IMR-90 (cell line): Measurements from ENCODE around the gene QRFP. TPM values are rescaled to one million over a fixed set of nuclear protein-coding genes. Genes with fewer than 3 reads are reported as not detected.

ENCODE experiments used
- ATAC-seq: fragments of 200-7000 bp; cut with Tn5 transposase; 2 replicates; pipeline ENCODE4 v1.9.1; 2020; ENCODE audit warnings: low read depth, mild to moderate bottlenecking, moderate library complexity
- BruUV-seq: library from RNA; stranded (reverse); fragments of 400-500 nt; replicated peaks from 2 replicates; lab custom pipeline; 2021; lab: Mats Ljungman, UMichigan
- CTCF ChIA-PET: fragments of 300-600 bp; formaldehyde crosslinking; extraction: SDS; loops from one replicate; lab custom pipeline; 2021; ENCODE audit warnings: antibody characterized with exemption; lab: Yijun Ruan, JAX
- POLR2A ChIA-PET: fragments of 300-600 bp; sonication (Branson Sonifier 250); formaldehyde crosslinking; loops from one replicate; lab custom pipeline; 2022; ENCODE audit warnings: antibody characterized with exemption; ENCODE audit not compliant: unreplicated experiment; lab: Charles Lee
- DNase-seq: peaks from one replicate; pipeline ENCODE4 v3.0.0; 2013
- H2AFZ ChIP-seq: replicated peaks from 2 replicates; pipeline ENCODE3; 2013; ENCODE audit warnings: low read length, mild to moderate bottlenecking; ENCODE audit not compliant: poor library complexity
- H2AK5ac ChIP-seq: 2 replicates; pipeline ENCODE4 v1.6.1; 2013; ENCODE audit warnings: low read depth, low read length, inconsistent platforms
- H2AK9ac ChIP-seq: replicated peaks from 2 replicates; pipeline ENCODE3; 2013; ENCODE audit warnings: mild to moderate bottlenecking, low read depth, low read length, moderate library complexity; ENCODE audit not compliant: poor library complexity
- H2BK120ac ChIP-seq: 2 replicates; pipeline ENCODE4 v1.6.1; 2013; ENCODE audit warnings: low read depth, low read length, inconsistent platforms
- H2BK15ac ChIP-seq: 3 replicates; pipeline ENCODE4 v1.6.1; 2013; ENCODE audit warnings: low read depth, low read length, inconsistent platforms
- H2BK20ac ChIP-seq: 2 replicates; pipeline ENCODE4 v1.6.1; 2013; ENCODE audit warnings: low read depth, mild to moderate bottlenecking, inconsistent platforms, low read length, moderate library complexity
- H2BK5ac ChIP-seq: 2 replicates; pipeline ENCODE4 v1.6.1; 2013; ENCODE audit warnings: mild to moderate bottlenecking, low read depth, low read length, inconsistent platforms; ENCODE audit not compliant: poor library complexity, severe bottlenecking
- H3K14ac ChIP-seq: replicated peaks from 2 replicates; pipeline ENCODE4 v1.6.1; 2013; ENCODE audit warnings: low read depth, low read length, inconsistent platforms
- H3K18ac ChIP-seq: 2 replicates; pipeline ENCODE4 v1.6.1; 2013; ENCODE audit warnings: low read depth, low read length, control low read depth
- H3K23ac ChIP-seq: 2 replicates; pipeline ENCODE4 v1.6.1; 2013; ENCODE audit warnings: low read depth, low read length, inconsistent platforms
- H3K27ac ChIP-seq: 2 replicates; pipeline ENCODE4 v1.5.1; 2013; ENCODE audit warnings: mild to moderate bottlenecking, control low read depth, low read length; ENCODE audit not compliant: insufficient read depth
- H3K27me3 ChIP-seq: 2 replicates; pipeline ENCODE4 v1.6.1; 2013; ENCODE audit warnings: low read length; ENCODE audit not compliant: control insufficient read depth, insufficient read depth
- H3K36me3 ChIP-seq: 2 replicates; pipeline ENCODE4 v1.6.1; 2013; ENCODE audit warnings: low read length, mixed read lengths; ENCODE audit not compliant: control insufficient read depth, insufficient read depth
- H3K4ac ChIP-seq: 2 replicates; pipeline ENCODE4 v1.6.1; 2013; ENCODE audit warnings: low read depth, low read length, inconsistent platforms
- H3K4me1 ChIP-seq: 2 replicates; pipeline ENCODE4 v1.6.1; 2013; ENCODE audit warnings: low read length, mixed read lengths; ENCODE audit not compliant: control insufficient read depth, insufficient read depth
- H3K4me2 ChIP-seq: 2 replicates; pipeline ENCODE4 v1.6.1; 2013; ENCODE audit warnings: low read depth, mild to moderate bottlenecking, control low read depth, low read length, moderate library complexity
- H3K4me3 ChIP-seq: 2 replicates; pipeline ENCODE4 v1.5.1; 2013; ENCODE audit warnings: low read depth, mild to moderate bottlenecking, control low read depth, low read length, moderate library complexity; ENCODE audit not compliant: insufficient read depth
- H3K56ac ChIP-seq: 2 replicates; pipeline ENCODE4 v1.6.1; 2013; ENCODE audit warnings: low read length, inconsistent platforms; ENCODE audit not compliant: insufficient read depth; ENCODE audit errors: extremely low read depth
- H3K79me1 ChIP-seq, 2 experiments: 2 replicates each; pipeline ENCODE4 v1.6.1; 2013; ENCODE audit warnings: low read length in 2 of 2, inconsistent platforms in 1 of 2, low read depth in 1 of 2
- H3K9ac ChIP-seq: 2 replicates; pipeline ENCODE4 v1.6.1; 2013; ENCODE audit warnings: low read depth, low read length, control low read depth
- H3K9me1 ChIP-seq: 2 replicates; pipeline ENCODE4 v1.6.1; 2013; ENCODE audit warnings: low read length, inconsistent platforms; ENCODE audit not compliant: insufficient read depth
- H3K9me3 ChIP-seq: 2 replicates; pipeline ENCODE4 v1.6.1; 2013; ENCODE audit warnings: low read length; ENCODE audit not compliant: control insufficient read depth, insufficient read depth
- H4K20me1 ChIP-seq: 2 replicates; pipeline ENCODE4 v1.6.1; 2013; ENCODE audit warnings: low read length, inconsistent platforms; ENCODE audit not compliant: insufficient read depth
- H4K5ac ChIP-seq: 2 replicates; pipeline ENCODE4 v1.6.1; 2013; ENCODE audit warnings: mild to moderate bottlenecking, low read depth, low read length, control low read depth
- H4K8ac ChIP-seq, 2 experiments: 2 replicates each; pipeline ENCODE4 v1.6.1; 2013; ENCODE audit warnings: low read depth in 2 of 2, low read length in 2 of 2, control low read depth in 1 of 2, inconsistent platforms in 1 of 2
- H4K91ac ChIP-seq: 2 replicates; pipeline ENCODE4 v1.6.1; 2013; ENCODE audit warnings: low read depth, low read length, inconsistent platforms; ENCODE audit not compliant: insufficient read depth
- BHLHE40 ChIP-seq: fragments of 150-350 bp; IDR thresholded peaks from 2 replicates; pipeline ENCODE4 v1.6.1; 2016; ENCODE audit warnings: mild to moderate bottlenecking, low read depth, low read length
- CEBPB ChIP-seq: IDR thresholded peaks from 2 replicates; pipeline ENCODE4 v1.6.1; 2012; ENCODE audit warnings: low read depth, low read length, improper control_type of control experiment
- CHD1 ChIP-seq: IDR thresholded peaks from 2 replicates; pipeline ENCODE4 v1.6.1; 2012; ENCODE audit warnings: low read depth, low read length, improper control_type of control experiment
- ELK1 ChIP-seq: fragments of 150-350 bp; IDR thresholded peaks from 2 replicates; pipeline ENCODE4 v1.6.1; 2016; ENCODE audit warnings: low read depth, mild to moderate bottlenecking, low read length, moderate library complexity, borderline replicate concordance
- MAFK ChIP-seq: IDR thresholded peaks from 2 replicates; pipeline ENCODE4 v1.6.1; 2012; ENCODE audit warnings: low read depth, low read length, improper control_type of control experiment
- MAZ ChIP-seq: IDR thresholded peaks from 2 replicates; pipeline ENCODE4 v1.6.1; 2012; ENCODE audit warnings: low read depth, mild to moderate bottlenecking, low read length, improper control_type of control experiment, moderate library complexity, borderline replicate concordance
- MXI1 ChIP-seq: IDR thresholded peaks from 2 replicates; pipeline ENCODE4 v1.6.1; 2012; ENCODE audit warnings: low read depth, mild to moderate bottlenecking, low read length, moderate library complexity, borderline replicate concordance
- NFE2L2 ChIP-seq: fragments of 150-350 bp; IDR thresholded peaks from 2 replicates; pipeline ENCODE4 v1.6.1; 2016; ENCODE audit warnings: low read depth, mild to moderate bottlenecking, low read length
- POLR2A ChIP-seq: IDR thresholded peaks from 2 replicates; pipeline ENCODE4 v1.6.1; 2012; ENCODE audit warnings: mild to moderate bottlenecking, low read depth, low read length
- RAD21 ChIP-seq: IDR thresholded peaks from 2 replicates; pipeline ENCODE4 v1.6.1; 2012; ENCODE audit warnings: low read length, improper control_type of control experiment
- RCOR1 ChIP-seq: IDR thresholded peaks from 2 replicates; pipeline ENCODE4 v1.6.1; 2012; ENCODE audit warnings: mild to moderate bottlenecking, low read length, improper control_type of control experiment; ENCODE audit not compliant: insufficient replicate concordance
- RFX5 ChIP-seq: IDR thresholded peaks from 2 replicates; pipeline ENCODE4 v1.8.0; 2012; ENCODE audit warnings: low read depth, mild to moderate bottlenecking, low read length, moderate library complexity
- SMC3 ChIP-seq: fragments of 150-350 bp; IDR thresholded peaks from 2 replicates; pipeline ENCODE4 v1.6.1; 2016; ENCODE audit warnings: low read depth, mild to moderate bottlenecking, antibody characterized with exemption, low read length, moderate library complexity
- WGBS, 2 experiments: methylation state at CpG; one replicate each; pipeline versions ENCODE4 v1.1.5 to v1.1.7; 2013; ENCODE audit warnings: missing lambda C conversion rate in 2 of 2; ENCODE audit not compliant: insufficient read length in 1 of 2; ENCODE audit errors: extremely low coverage in 2 of 2; 5-methylcytosine and 5-hydroxymethylcytosine counted together
- dilution Hi-C: fragments of 300-500 bp; cut with HindIII; formaldehyde crosslinking; loops from one replicate; pipeline ENCODE4 v1.14.3; 2018; ENCODE audit warnings: low sequenced_read_pairs; ENCODE audit not compliant: unreplicated experiment
- in situ Hi-C: fragments of 300-500 bp; cut with MboI; formaldehyde crosslinking; loops from 3 replicates; pipeline ENCODE4 v1.14.3; 2019; ENCODE audit warnings: low sequenced_read_pairs, inconsistent platforms, mixed read lengths
- intact Hi-C: fragments of 100-400 bp; cut with micrococcal nuclease; formaldehyde crosslinking; loops from 2 replicates; pipeline ENCODE4 v1.10.0; 2022
- polyA plus RNA-seq, 3 experiments: library from polyadenylated mRNA; depleted of rRNA; stranded (reverse); fragments of >200 nt; gene quantifications; 2 replicates each; pipeline ENCODE4 v1.2.3, GENCODE V29; 2012; ENCODE audit warnings: low replicate concordance in 1 of 3
- total RNA-seq: library from RNA; depleted of rRNA; stranded (reverse); fragments of >200 nt; gene quantifications from 2 replicates; pipeline ENCODE4 v1.2.3, GENCODE V29; 2012

QRFP gene
- total and polyA plus RNA-seq, 2 of the 4 experiments (the other 2 are of a cell fraction), result not detected

DNA sequence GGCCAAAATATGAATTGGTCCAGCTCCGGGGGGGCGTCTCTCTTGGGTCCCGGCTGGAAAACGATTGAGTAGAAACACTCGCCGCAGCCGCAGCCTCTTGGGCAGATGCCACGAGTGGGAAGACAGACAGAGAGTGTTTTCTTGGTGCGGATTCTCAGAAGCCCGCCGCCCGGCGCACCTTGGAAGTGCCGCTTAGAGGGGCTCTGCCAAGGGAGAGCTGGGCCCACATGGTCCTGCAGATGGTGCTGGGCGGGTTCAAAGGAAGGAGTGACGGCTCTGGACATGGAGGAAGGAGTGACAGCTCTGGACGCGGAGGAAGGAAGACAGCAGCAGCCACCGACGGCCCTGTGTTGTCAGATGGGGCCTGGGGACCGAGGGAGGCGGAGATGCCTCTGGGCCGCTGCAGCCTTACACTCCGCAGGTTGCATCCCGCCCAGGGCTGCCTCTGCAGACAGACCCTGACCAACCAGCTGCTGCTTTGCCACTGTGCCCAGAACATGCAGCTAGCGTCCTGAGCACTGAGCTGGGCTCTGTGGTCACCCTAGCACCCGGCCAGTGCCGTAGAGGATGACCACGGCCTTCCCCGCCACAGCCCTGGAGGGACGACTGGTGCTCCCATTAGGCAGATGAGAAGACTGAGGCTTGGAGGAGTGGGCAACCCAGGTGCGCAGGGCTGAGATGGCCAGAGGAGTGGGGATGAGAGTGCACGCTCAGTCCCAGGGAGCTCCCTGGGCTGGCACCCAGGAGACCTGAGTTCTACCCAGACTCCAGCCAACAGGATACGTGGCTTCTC is 20.8 kb upstream of the QRFP start:
- H2BK20ac ChIP-seq, result no peak overlapping the region
- H3K9ac ChIP-seq, result no peak overlapping the region
- H3K4ac ChIP-seq, result no peak overlapping the region
- H2AK9ac ChIP-seq, result no peak overlapping the region
- no peak overlapping the region for H3K27ac ChIP-seq
- CTCF ChIA-PET, result interaction anchor here (1.6 kb wide), 1 partner anchor 10 kb away, joined by 4 read pairs; no protein-coding TSS in a partner anchor
- H3K18ac ChIP-seq, result no peak overlapping the region
- no peak overlapping the region for H3K14ac ChIP-seq
- H3K4me2 ChIP-seq, result no peak overlapping the region
- no peaks in the 10 kb centered on the region for H4K20me1 ChIP-seq
- ATAC-seq, result no peak
- no peaks in the 10 kb centered on the region for H3K9me3 ChIP-seq
- WGBS, 2 experiments, result 91% methylated on average over 27 of the region's 34 CpGs; no CpG with 5 or more reads in 1 of the 2 experiments
- BruUV-seq, result no TSS peak
- H2BK15ac ChIP-seq, result no peak overlapping the region
- H3K23ac ChIP-seq, result no peak overlapping the region
- no peak overlapping the region for H3K4me3 ChIP-seq
- POLR2A ChIA-PET, result no interaction called here
- peaks cover 6% of the 10 kb centered on the region for H3K4me1 ChIP-seq
- H2AFZ ChIP-seq, result no peak overlapping the region
- intact Hi-C loops, result no loop called here
- no peaks in the 10 kb centered on the region for H3K27me3 ChIP-seq
- no peak overlapping the region for H4K5ac ChIP-seq
- H3K9me1 ChIP-seq, result no peaks in the 10 kb centered on the region
- H3K36me3 ChIP-seq, result no peaks in the 10 kb centered on the region
- no peak for DNase-seq
- in situ Hi-C loops, result no loop called here
- no peak overlapping the region for H2BK5ac ChIP-seq
- dilution Hi-C loops, result no loop called here
- H3K56ac ChIP-seq, result no peak overlapping the region
- no peaks in the 10 kb centered on the region for H3K79me1 ChIP-seq
- H4K91ac ChIP-seq, result no peak overlapping the region
- no peak overlapping the region for H2BK120ac ChIP-seq
- no peak for TF ChIP-seq MAFK
- no peak for TF ChIP-seq POLR2A
- TF ChIP-seq CEBPB, result no peak
- TF ChIP-seq SMC3, result no peak
- TF ChIP-seq NFE2L2, result no peak
- TF ChIP-seq RFX5, result no peak
- TF ChIP-seq CHD1, result no peak
- TF ChIP-seq MXI1, result no peak
- no peak for TF ChIP-seq ELK1
- TF ChIP-seq BHLHE40, result no peak
- no peak for TF ChIP-seq RCOR1
- no peak for TF ChIP-seq MAZ
- TF ChIP-seq RAD21, result no peak
- no peak overlapping the region for H4K8ac ChIP-seq
- no peak overlapping the region for H2AK5ac ChIP-seq
